Measurements from ENCODE around the gene AGTR1. TPM values are rescaled to one million over a fixed set of nuclear protein-coding genes. Genes with fewer than 3 reads are reported as not detected.

Gene AGTR1
- total RNA-seq, 2 experiments from 2014 or later = not detected

- ChIA-PET CTCF (no interaction called here), POLR2A (no interaction called here)
- Mint-ChIP-seq H3K27ac (no peak overlapping the region), H3K4me1 (ENCODE audit: low read depth) (no peaks in the 10 kb centered on the region), H3K4me3 (no peak overlapping the region), H3K9me3 (peaks cover 5% of the 10 kb centered on the region), H3K36me3 (ENCODE audit: low read depth) (no peaks in the 10 kb centered on the region), H3K27me3 (no peaks in the 10 kb centered on the region)
- Histone ChIP-seq H3K27me3 (ENCODE audit: control insufficient read depth in 1 of 2, insufficient read depth in 2 of 2, low read length in 2 of 2) (no peaks in the 10 kb centered on the region), H3K27ac (ENCODE audit: low read depth in 1 of 2, low read length in 2 of 2) (no peak overlapping the region), H3K4me3 (ENCODE audit: low read length) (no peak overlapping the region), H3K9me3 (ENCODE audit: control insufficient read depth in 1 of 2, insufficient read depth in 1 of 2, low read length in 2 of 2) (no peaks in the 10 kb centered on the region), H3K4me1 (ENCODE audit: insufficient read depth, low read length) (no peaks in the 10 kb centered on the region), H3K36me3 (ENCODE audit: insufficient read depth, low read length) (no peaks in the 10 kb centered on the region)
- no peak for TF ChIP-seq CTCF (IDR thresholded peaks at IDR 0.05)
- no peak for ATAC-seq (ENCODE audit: poor library complexity)
- intact Hi-C loops (cut with DNase I, micrococcal nuclease) = no loop called here
- DNase-seq = no peak
Measured at GRCh38 chr3:148772361-148772760, 74.7 kb downstream of the AGTR1 start.

- no peak for TF ChIP-seq CTCF (IDR thresholded peaks at IDR 0.05)
- no peaks in the 10 kb centered on the region for H3K4me1 Mint-ChIP-seq (ENCODE audit: low read depth)
- no peak overlapping the region for H3K27ac ChIP-seq (ENCODE audit: low read depth in 1 of 2, low read length in 2 of 2)
- CTCF ChIA-PET = no interaction called here
- DNase-seq (no peak), ATAC-seq (ENCODE audit: poor library complexity) (no peak)
- POLR2A ChIA-PET = no interaction called here
- H3K27me3 ChIP-seq (ENCODE audit: control insufficient read depth in 1 of 2, insufficient read depth in 2 of 2, low read length in 2 of 2) = no peaks in the 10 kb centered on the region
- intact Hi-C loops (cut with DNase I, micrococcal nuclease) = no loop called here
- H3K9me3 Mint-ChIP-seq = peaks cover 5% of the 10 kb centered on the region
- no peaks in the 10 kb centered on the region for H3K36me3 Mint-ChIP-seq (ENCODE audit: low read depth)
- H3K27me3 Mint-ChIP-seq = no peaks in the 10 kb centered on the region
- no peak overlapping the region for H3K27ac Mint-ChIP-seq
- no peaks in the 10 kb centered on the region for H3K9me3 ChIP-seq (ENCODE audit: control insufficient read depth in 1 of 2, insufficient read depth in 1 of 2, low read length in 2 of 2)
- no peak overlapping the region for H3K4me3 ChIP-seq (ENCODE audit: low read length)
- no peaks in the 10 kb centered on the region for H3K36me3 ChIP-seq (ENCODE audit: insufficient read depth, low read length)
- no peak overlapping the region for H3K4me3 Mint-ChIP-seq
- no peaks in the 10 kb centered on the region for H3K4me1 ChIP-seq (ENCODE audit: insufficient read depth, low read length)
Measured at GRCh38 chr3:148772835-148773234, 75.1 kb downstream of the AGTR1 start.

- Mint-ChIP-seq H3K27ac (no peak overlapping the region), H3K9me3 (peaks cover 5% of the 10 kb centered on the region), H3K36me3 (ENCODE audit: low read depth) (no peaks in the 10 kb centered on the region), H3K4me1 (ENCODE audit: low read depth) (no peaks in the 10 kb centered on the region), H3K27me3 (no peaks in the 10 kb centered on the region), H3K4me3 (no peak overlapping the region)
- intact Hi-C loops (cut with DNase I, micrococcal nuclease) = no loop called here
- POLR2A ChIA-PET = no interaction called here
- Histone ChIP-seq H3K36me3 (ENCODE audit: insufficient read depth, low read length) (no peaks in the 10 kb centered on the region), H3K4me3 (ENCODE audit: low read length) (no peak overlapping the region), H3K27ac (ENCODE audit: low read depth in 1 of 2, low read length in 2 of 2) (no peak overlapping the region), H3K4me1 (ENCODE audit: insufficient read depth, low read length) (no peaks in the 10 kb centered on the region), H3K9me3 (ENCODE audit: control insufficient read depth in 1 of 2, insufficient read depth in 1 of 2, low read length in 2 of 2) (no peaks in the 10 kb centered on the region), H3K27me3 (ENCODE audit: control insufficient read depth in 1 of 2, insufficient read depth in 2 of 2, low read length in 2 of 2) (no peaks in the 10 kb centered on the region)
- no peak for DNase-seq
- no peak for TF ChIP-seq CTCF (IDR thresholded peaks at IDR 0.05)
- CTCF ChIA-PET = no interaction called here
- no peak for ATAC-seq (ENCODE audit: poor library complexity)
Measured at GRCh38 chr3:148773805-148774204, 76.1 kb downstream of the AGTR1 start.

All from CD4-positive, alpha-beta T cell (primary cell).